Measurements from ENCODE around the gene ZNF775.

ZNF775 gene

GRCh38 chr7:150434240-150434639 is 55.1 kb downstream of the ZNF775 start:
- in situ Hi-C loops (cut with MboI; ENCODE audit: low pct_unique_long_range_greater_than_20kb, low sequenced_read_pairs, unreplicated experiment) = no loop called here
- no peak for DNase-seq (ENCODE audit: low spot score)
- TF ChIP-seq CTCF (IDR thresholded peaks at IDR 0.05; ENCODE audit: extremely low read depth, insufficient read depth, missing control alignments) = no peak

GRCh38 chr7:150435047-150435389 is 55.9 kb downstream of the ZNF775 start:
- DNase-seq (ENCODE audit: low spot score) = no peak
- in situ Hi-C loops (cut with MboI; ENCODE audit: low pct_unique_long_range_greater_than_20kb, low sequenced_read_pairs, unreplicated experiment) = no loop called here
- TF ChIP-seq CTCF (IDR thresholded peaks at IDR 0.05; ENCODE audit: extremely low read depth, insufficient read depth, missing control alignments) = no peak

- in situ Hi-C loops (cut with MboI; ENCODE audit: low pct_unique_long_range_greater_than_20kb, low sequenced_read_pairs, unreplicated experiment) = no loop called here
- no peak for TF ChIP-seq CTCF (IDR thresholded peaks at IDR 0.05; ENCODE audit: extremely low read depth, insufficient read depth, missing control alignments)
- peak; percentile 82 for DNase-seq (ENCODE audit: low spot score)
These were observed 56.4 kb downstream of the ZNF775 start for GRCh38 chr7:150435390-150436073.

GRCh38 chr7:150439967-150440366 is 60.8 kb downstream of the ZNF775 start:
- TF ChIP-seq CTCF (IDR thresholded peaks at IDR 0.05; ENCODE audit: extremely low read depth, insufficient read depth, missing control alignments) = no peak
- in situ Hi-C loops (cut with MboI; ENCODE audit: low pct_unique_long_range_greater_than_20kb, low sequenced_read_pairs, unreplicated experiment) = loop anchor here (10.0 kb wide), 1 partner anchor 315 kb away; no protein-coding TSS in a partner anchor
- DNase-seq (ENCODE audit: low spot score) = no peak

GRCh38 chr7:150441524-150441923 is 62.4 kb downstream of the ZNF775 start:
- no peak for TF ChIP-seq CTCF (IDR thresholded peaks at IDR 0.05; ENCODE audit: extremely low read depth, insufficient read depth, missing control alignments)
- in situ Hi-C loops (cut with MboI; ENCODE audit: low pct_unique_long_range_greater_than_20kb, low sequenced_read_pairs, unreplicated experiment) = loop anchor here (10.0 kb wide), 1 partner anchor 313 kb away; no protein-coding TSS in a partner anchor
- no peak for DNase-seq (ENCODE audit: low spot score)

GRCh38 chr7:150442811-150443210 is 63.7 kb downstream of the ZNF775 start:
- DNase-seq (ENCODE audit: low spot score) = no peak
- in situ Hi-C loops (cut with MboI; ENCODE audit: low pct_unique_long_range_greater_than_20kb, low sequenced_read_pairs, unreplicated experiment) = loop anchor here (10.0 kb wide), 1 partner anchor 312 kb away; no protein-coding TSS in a partner anchor
- TF ChIP-seq CTCF (IDR thresholded peaks at IDR 0.05; ENCODE audit: extremely low read depth, insufficient read depth, missing control alignments) = no peak

Data from GM13977 (cell line).